Parathyroid adenoma (tissue), 2 donors: ENCODE results near the gene TMPRSS6.

Source experiments
- H2AFZ ChIP-seq: fragments of 300-600 bp; sonication (generic); one replicate; pipeline ENCODE4 v1.7.0; 2017; ENCODE audit warnings: antibody characterized with exemption, mild to moderate bottlenecking
- H3K27ac ChIP-seq: fragments of 300-600 bp; sonication (generic); one replicate; pipeline ENCODE4 v1.7.0; 2017
- H3K27me3 ChIP-seq: fragments of 300-600 bp; sonication (generic); one replicate; pipeline ENCODE4 v1.7.0; 2017; ENCODE audit warnings: low read length; ENCODE audit not compliant: control insufficient read depth, insufficient read depth
- H3K36me3 ChIP-seq: fragments of 300-600 bp; sonication (generic); one replicate; pipeline ENCODE4 v1.7.0; 2017; ENCODE audit warnings: low read length; ENCODE audit not compliant: control insufficient read depth, insufficient read depth
- H3K4me1 ChIP-seq: fragments of 300-600 bp; sonication (generic); one replicate; pipeline ENCODE4 v1.7.0; 2017; ENCODE audit warnings: control low read depth
- H3K4me2 ChIP-seq: fragments of 300-600 bp; sonication (generic); one replicate; pipeline ENCODE4 v1.7.0; 2017; ENCODE audit warnings: low read length
- H3K4me3 ChIP-seq: fragments of 300-600 bp; sonication (generic); one replicate; pipeline ENCODE4 v1.7.0; 2017; ENCODE audit warnings: low read depth, low read length
- H3K79me2 ChIP-seq: fragments of 300-600 bp; sonication (generic); one replicate; pipeline ENCODE4 v1.7.0; 2017; ENCODE audit warnings: control low read depth
- H3K9ac ChIP-seq: fragments of 300-600 bp; sonication (generic); one replicate; pipeline ENCODE4 v1.7.0; 2017; ENCODE audit warnings: mild to moderate bottlenecking
- H3K9me3 ChIP-seq: fragments of 300-600 bp; sonication (generic); one replicate; pipeline ENCODE4 v1.7.0; 2017; ENCODE audit warnings: low read length; ENCODE audit not compliant: control insufficient read depth
- TF ChIP-seq, protein P1 (sequence below): fragments of 300-600 bp; sonication (generic); IDR thresholded peaks from one replicate; pipeline ENCODE4 v1.7.0; 2017; ENCODE audit warnings: antibody characterized with exemption, mild to moderate bottlenecking
- donor health status: primary hyperparathyroidism.

The TMPRSS6 gene

GRCh38 chr22:37063431-37064420 is 45.8 kb downstream of the TMPRSS6 start:
- no peak overlapping the region for H3K9ac ChIP-seq

GRCh38 chr22:37062702-37063381 is 46.7 kb downstream of the TMPRSS6 start:
- Histone ChIP-seq H3K27me3 (no peaks in the 10 kb centered on the region), H3K4me1 (no peaks in the 10 kb centered on the region), H3K9ac (no peak overlapping the region)

More at GRCh38 chr22:37063431-37064420, 45.8 kb downstream of the TMPRSS6 start:
- Histone ChIP-seq H3K27ac (no peak overlapping the region), H3K9me3 (no peaks in the 10 kb centered on the region), H3K4me3 (no peak overlapping the region), H2AFZ (no peak overlapping the region), H3K4me1 (no peaks in the 10 kb centered on the region), H3K36me3 (no peaks in the 10 kb centered on the region), H3K27me3 (peaks cover 4% of the 10 kb centered on the region), H3K4me2 (no peak overlapping the region), H3K79me2 (no peaks in the 10 kb centered on the region)
- TF ChIP-seq, protein P1, sequence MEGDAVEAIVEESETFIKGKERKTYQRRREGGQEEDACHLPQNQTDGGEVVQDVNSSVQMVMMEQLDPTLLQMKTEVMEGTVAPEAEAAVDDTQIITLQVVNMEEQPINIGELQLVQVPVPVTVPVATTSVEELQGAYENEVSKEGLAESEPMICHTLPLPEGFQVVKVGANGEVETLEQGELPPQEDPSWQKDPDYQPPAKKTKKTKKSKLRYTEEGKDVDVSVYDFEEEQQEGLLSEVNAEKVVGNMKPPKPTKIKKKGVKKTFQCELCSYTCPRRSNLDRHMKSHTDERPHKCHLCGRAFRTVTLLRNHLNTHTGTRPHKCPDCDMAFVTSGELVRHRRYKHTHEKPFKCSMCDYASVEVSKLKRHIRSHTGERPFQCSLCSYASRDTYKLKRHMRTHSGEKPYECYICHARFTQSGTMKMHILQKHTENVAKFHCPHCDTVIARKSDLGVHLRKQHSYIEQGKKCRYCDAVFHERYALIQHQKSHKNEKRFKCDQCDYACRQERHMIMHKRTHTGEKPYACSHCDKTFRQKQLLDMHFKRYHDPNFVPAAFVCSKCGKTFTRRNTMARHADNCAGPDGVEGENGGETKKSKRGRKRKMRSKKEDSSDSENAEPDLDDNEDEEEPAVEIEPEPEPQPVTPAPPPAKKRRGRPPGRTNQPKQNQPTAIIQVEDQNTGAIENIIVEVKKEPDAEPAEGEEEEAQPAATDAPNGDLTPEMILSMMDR, result no peak

GRCh38 chr22:37062376-37062675 is 47.2 kb downstream of the TMPRSS6 start:
- Histone ChIP-seq H2AFZ (no peak overlapping the region), H3K27me3 (no peaks in the 10 kb centered on the region), H3K36me3 (no peaks in the 10 kb centered on the region), H3K4me1 (no peaks in the 10 kb centered on the region), H3K27ac (no peak overlapping the region), H3K4me2 (no peak overlapping the region), H3K9me3 (no peaks in the 10 kb centered on the region), H3K4me3 (no peak overlapping the region), H3K79me2 (no peaks in the 10 kb centered on the region), H3K9ac (no peak overlapping the region)
- TF ChIP-seq, protein P1, result no peak

More at GRCh38 chr22:37062702-37063381, 46.7 kb downstream of the TMPRSS6 start:
- no peak overlapping the region for H3K4me3 ChIP-seq
- no peaks in the 10 kb centered on the region for H3K9me3 ChIP-seq
- no peaks in the 10 kb centered on the region for H3K79me2 ChIP-seq
- H3K36me3 ChIP-seq, result no peaks in the 10 kb centered on the region
- no peak overlapping the region for H2AFZ ChIP-seq
- no peak overlapping the region for H3K27ac ChIP-seq
- no peak overlapping the region for H3K4me2 ChIP-seq
- TF ChIP-seq, protein P1, result no peak

DNA sequence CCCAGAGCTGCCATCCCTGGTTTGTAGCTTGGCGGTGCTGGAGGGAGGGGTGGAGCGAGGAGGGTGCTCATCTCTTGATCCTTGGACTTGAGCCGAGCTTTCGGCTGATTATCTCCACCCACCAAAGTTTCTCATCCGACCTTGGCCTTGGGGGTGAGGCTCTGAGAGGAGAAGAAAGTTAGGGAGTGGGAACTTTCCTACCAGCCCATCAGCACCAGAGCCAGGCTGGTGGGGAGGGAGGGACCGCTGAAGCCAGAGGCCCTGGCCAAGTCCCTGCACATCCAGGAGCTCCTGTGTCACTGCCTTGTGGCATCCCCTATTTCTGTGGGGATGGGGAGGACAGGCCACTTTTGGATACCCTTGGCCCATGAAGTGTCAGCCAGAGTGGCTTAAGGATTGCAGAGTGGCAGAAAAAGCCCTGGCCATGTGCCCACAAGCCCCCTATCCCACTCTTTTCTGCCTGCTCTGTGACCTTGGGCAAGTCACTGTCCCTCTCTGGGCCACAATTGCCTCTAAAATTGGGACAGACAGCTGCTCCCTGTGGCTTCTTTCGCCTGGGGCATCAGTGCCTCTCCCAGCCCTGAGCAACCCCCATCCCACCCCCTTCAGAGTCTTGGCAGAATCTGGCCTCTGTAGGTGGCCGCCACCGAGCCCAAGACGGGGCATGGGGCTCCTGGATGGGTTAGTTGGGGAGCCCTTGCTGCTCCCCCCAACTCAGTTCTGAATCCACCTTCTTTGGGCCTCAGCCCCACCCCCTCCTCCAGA is 47.7 kb downstream of the TMPRSS6 start:
- Histone ChIP-seq H3K4me1 (no peaks in the 10 kb centered on the region), H3K27ac (no peak overlapping the region), H3K79me2 (no peaks in the 10 kb centered on the region), H3K9ac (no peak overlapping the region), H3K4me3 (no peak overlapping the region), H2AFZ (no peak overlapping the region), H3K9me3 (no peaks in the 10 kb centered on the region), H3K36me3 (no peaks in the 10 kb centered on the region), H3K27me3 (no peaks in the 10 kb centered on the region), H3K4me2 (no peak overlapping the region)
- TF ChIP-seq, protein P1, result no peak
